IMR-90 (cell line): ENCODE measurements around the gene TPSB2. TPM values are rescaled to one million over a fixed set of nuclear protein-coding genes. Genes with fewer than 3 reads are reported as not detected.

Source experiments
- ATAC-seq: fragments of 200-7000 bp; cut with Tn5 transposase; 2 replicates; pipeline ENCODE4 v1.9.1; 2020; ENCODE audit warnings: low read depth, mild to moderate bottlenecking, moderate library complexity
- BruUV-seq: library from RNA; stranded (reverse); fragments of 400-500 nt; replicated peaks from 2 replicates; lab custom pipeline; 2021; lab: Mats Ljungman, UMichigan
- CTCF ChIA-PET: fragments of 300-600 bp; formaldehyde crosslinking; extraction: SDS; loops from one replicate; lab custom pipeline; 2021; ENCODE audit warnings: antibody characterized with exemption; lab: Yijun Ruan, JAX
- POLR2A ChIA-PET: fragments of 300-600 bp; sonication (Branson Sonifier 250); formaldehyde crosslinking; loops from one replicate; lab custom pipeline; 2022; ENCODE audit warnings: antibody characterized with exemption; ENCODE audit not compliant: unreplicated experiment; lab: Charles Lee
- DNase-seq: peaks from one replicate; pipeline ENCODE4 v3.0.0; 2013
- H2AFZ ChIP-seq: replicated peaks from 2 replicates; pipeline ENCODE3; 2013; ENCODE audit warnings: low read length, mild to moderate bottlenecking; ENCODE audit not compliant: poor library complexity
- H2AK5ac ChIP-seq: 2 replicates; pipeline ENCODE4 v1.6.1; 2013; ENCODE audit warnings: low read depth, low read length, inconsistent platforms
- H2AK9ac ChIP-seq: replicated peaks from 2 replicates; pipeline ENCODE3; 2013; ENCODE audit warnings: mild to moderate bottlenecking, low read depth, low read length, moderate library complexity; ENCODE audit not compliant: poor library complexity
- H2BK120ac ChIP-seq: 2 replicates; pipeline ENCODE4 v1.6.1; 2013; ENCODE audit warnings: low read depth, low read length, inconsistent platforms
- H2BK15ac ChIP-seq: 3 replicates; pipeline ENCODE4 v1.6.1; 2013; ENCODE audit warnings: low read depth, low read length, inconsistent platforms
- H2BK20ac ChIP-seq: 2 replicates; pipeline ENCODE4 v1.6.1; 2013; ENCODE audit warnings: low read depth, mild to moderate bottlenecking, inconsistent platforms, low read length, moderate library complexity
- H2BK5ac ChIP-seq: 2 replicates; pipeline ENCODE4 v1.6.1; 2013; ENCODE audit warnings: mild to moderate bottlenecking, low read depth, low read length, inconsistent platforms; ENCODE audit not compliant: poor library complexity, severe bottlenecking
- H3K14ac ChIP-seq: replicated peaks from 2 replicates; pipeline ENCODE4 v1.6.1; 2013; ENCODE audit warnings: low read depth, low read length, inconsistent platforms
- H3K18ac ChIP-seq: 2 replicates; pipeline ENCODE4 v1.6.1; 2013; ENCODE audit warnings: low read depth, low read length, control low read depth
- H3K23ac ChIP-seq: 2 replicates; pipeline ENCODE4 v1.6.1; 2013; ENCODE audit warnings: low read depth, low read length, inconsistent platforms
- H3K27ac ChIP-seq: 2 replicates; pipeline ENCODE4 v1.5.1; 2013; ENCODE audit warnings: mild to moderate bottlenecking, control low read depth, low read length; ENCODE audit not compliant: insufficient read depth
- H3K27me3 ChIP-seq: 2 replicates; pipeline ENCODE4 v1.6.1; 2013; ENCODE audit warnings: low read length; ENCODE audit not compliant: control insufficient read depth, insufficient read depth
- H3K36me3 ChIP-seq: 2 replicates; pipeline ENCODE4 v1.6.1; 2013; ENCODE audit warnings: low read length, mixed read lengths; ENCODE audit not compliant: control insufficient read depth, insufficient read depth
- H3K4ac ChIP-seq: 2 replicates; pipeline ENCODE4 v1.6.1; 2013; ENCODE audit warnings: low read depth, low read length, inconsistent platforms
- H3K4me1 ChIP-seq: 2 replicates; pipeline ENCODE4 v1.6.1; 2013; ENCODE audit warnings: low read length, mixed read lengths; ENCODE audit not compliant: control insufficient read depth, insufficient read depth
- H3K4me2 ChIP-seq: 2 replicates; pipeline ENCODE4 v1.6.1; 2013; ENCODE audit warnings: low read depth, mild to moderate bottlenecking, control low read depth, low read length, moderate library complexity
- H3K4me3 ChIP-seq: 2 replicates; pipeline ENCODE4 v1.5.1; 2013; ENCODE audit warnings: low read depth, mild to moderate bottlenecking, control low read depth, low read length, moderate library complexity; ENCODE audit not compliant: insufficient read depth
- H3K56ac ChIP-seq: 2 replicates; pipeline ENCODE4 v1.6.1; 2013; ENCODE audit warnings: low read length, inconsistent platforms; ENCODE audit not compliant: insufficient read depth; ENCODE audit errors: extremely low read depth
- H3K79me1 ChIP-seq, 2 experiments: 2 replicates each; pipeline ENCODE4 v1.6.1; 2013; ENCODE audit warnings: low read length in 2 of 2, inconsistent platforms in 1 of 2, low read depth in 1 of 2
- H3K9ac ChIP-seq: 2 replicates; pipeline ENCODE4 v1.6.1; 2013; ENCODE audit warnings: low read depth, low read length, control low read depth
- H3K9me1 ChIP-seq: 2 replicates; pipeline ENCODE4 v1.6.1; 2013; ENCODE audit warnings: low read length, inconsistent platforms; ENCODE audit not compliant: insufficient read depth
- H3K9me3 ChIP-seq: 2 replicates; pipeline ENCODE4 v1.6.1; 2013; ENCODE audit warnings: low read length; ENCODE audit not compliant: control insufficient read depth, insufficient read depth
- H4K20me1 ChIP-seq: 2 replicates; pipeline ENCODE4 v1.6.1; 2013; ENCODE audit warnings: low read length, inconsistent platforms; ENCODE audit not compliant: insufficient read depth
- H4K5ac ChIP-seq: 2 replicates; pipeline ENCODE4 v1.6.1; 2013; ENCODE audit warnings: mild to moderate bottlenecking, low read depth, low read length, control low read depth
- H4K8ac ChIP-seq, 2 experiments: 2 replicates each; pipeline ENCODE4 v1.6.1; 2013; ENCODE audit warnings: low read depth in 2 of 2, low read length in 2 of 2, control low read depth in 1 of 2, inconsistent platforms in 1 of 2
- H4K91ac ChIP-seq: 2 replicates; pipeline ENCODE4 v1.6.1; 2013; ENCODE audit warnings: low read depth, low read length, inconsistent platforms; ENCODE audit not compliant: insufficient read depth
- BHLHE40 ChIP-seq: fragments of 150-350 bp; IDR thresholded peaks from 2 replicates; pipeline ENCODE4 v1.6.1; 2016; ENCODE audit warnings: mild to moderate bottlenecking, low read depth, low read length
- CEBPB ChIP-seq: IDR thresholded peaks from 2 replicates; pipeline ENCODE4 v1.6.1; 2012; ENCODE audit warnings: low read depth, low read length, improper control_type of control experiment
- CHD1 ChIP-seq: IDR thresholded peaks from 2 replicates; pipeline ENCODE4 v1.6.1; 2012; ENCODE audit warnings: low read depth, low read length, improper control_type of control experiment
- CTCF ChIP-seq: conservative IDR thresholded peaks from 2 replicates; pipeline ENCODE4 v1.5.1; 2012; ENCODE audit warnings: mild to moderate bottlenecking, low read depth, low read length, improper control_type of control experiment
- ELK1 ChIP-seq: fragments of 150-350 bp; IDR thresholded peaks from 2 replicates; pipeline ENCODE4 v1.6.1; 2016; ENCODE audit warnings: low read depth, mild to moderate bottlenecking, low read length, moderate library complexity, borderline replicate concordance
- FOS ChIP-seq: fragments of 150-350 bp; IDR thresholded peaks from 2 replicates; pipeline ENCODE4 v1.6.1; 2016; ENCODE audit warnings: low read depth, low read length
- MAFK ChIP-seq: IDR thresholded peaks from 2 replicates; pipeline ENCODE4 v1.6.1; 2012; ENCODE audit warnings: low read depth, low read length, improper control_type of control experiment
- MAZ ChIP-seq: IDR thresholded peaks from 2 replicates; pipeline ENCODE4 v1.6.1; 2012; ENCODE audit warnings: low read depth, mild to moderate bottlenecking, low read length, improper control_type of control experiment, moderate library complexity, borderline replicate concordance
- MXI1 ChIP-seq: IDR thresholded peaks from 2 replicates; pipeline ENCODE4 v1.6.1; 2012; ENCODE audit warnings: low read depth, mild to moderate bottlenecking, low read length, moderate library complexity, borderline replicate concordance
- NFE2L2 ChIP-seq: fragments of 150-350 bp; IDR thresholded peaks from 2 replicates; pipeline ENCODE4 v1.6.1; 2016; ENCODE audit warnings: low read depth, mild to moderate bottlenecking, low read length
- POLR2A ChIP-seq: IDR thresholded peaks from 2 replicates; pipeline ENCODE4 v1.6.1; 2012; ENCODE audit warnings: mild to moderate bottlenecking, low read depth, low read length
- RAD21 ChIP-seq: IDR thresholded peaks from 2 replicates; pipeline ENCODE4 v1.6.1; 2012; ENCODE audit warnings: low read length, improper control_type of control experiment
- RCOR1 ChIP-seq: IDR thresholded peaks from 2 replicates; pipeline ENCODE4 v1.6.1; 2012; ENCODE audit warnings: mild to moderate bottlenecking, low read length, improper control_type of control experiment; ENCODE audit not compliant: insufficient replicate concordance
- RFX5 ChIP-seq: IDR thresholded peaks from 2 replicates; pipeline ENCODE4 v1.8.0; 2012; ENCODE audit warnings: low read depth, mild to moderate bottlenecking, low read length, moderate library complexity
- SMC3 ChIP-seq: fragments of 150-350 bp; IDR thresholded peaks from 2 replicates; pipeline ENCODE4 v1.6.1; 2016; ENCODE audit warnings: low read depth, mild to moderate bottlenecking, antibody characterized with exemption, low read length, moderate library complexity
- USF2 ChIP-seq: fragments of 150-350 bp; IDR thresholded peaks from 2 replicates; pipeline ENCODE4 v1.6.1; 2017; ENCODE audit warnings: mild to moderate bottlenecking, antibody characterized with exemption, low read length, low read depth
- WGBS, 2 experiments: methylation state at CpG; one replicate each; pipeline versions ENCODE4 v1.1.5 to v1.1.7; 2013; ENCODE audit warnings: missing lambda C conversion rate in 2 of 2; ENCODE audit not compliant: insufficient read length in 1 of 2; ENCODE audit errors: extremely low coverage in 2 of 2; 5-methylcytosine and 5-hydroxymethylcytosine counted together
- dilution Hi-C: fragments of 300-500 bp; cut with HindIII; formaldehyde crosslinking; loops from one replicate; pipeline ENCODE4 v1.14.3; 2018; ENCODE audit warnings: low sequenced_read_pairs; ENCODE audit not compliant: unreplicated experiment
- in situ Hi-C: fragments of 300-500 bp; cut with MboI; formaldehyde crosslinking; loops from 3 replicates; pipeline ENCODE4 v1.14.3; 2019; ENCODE audit warnings: low sequenced_read_pairs, inconsistent platforms, mixed read lengths
- intact Hi-C: fragments of 100-400 bp; cut with micrococcal nuclease; formaldehyde crosslinking; loops from 2 replicates; pipeline ENCODE4 v1.10.0; 2022
- polyA plus RNA-seq, 3 experiments: library from polyadenylated mRNA; depleted of rRNA; stranded (reverse); fragments of >200 nt; gene quantifications; 2 replicates each; pipeline ENCODE4 v1.2.3, GENCODE V29; 2012; ENCODE audit warnings: low replicate concordance in 1 of 3
- total RNA-seq: library from RNA; depleted of rRNA; stranded (reverse); fragments of >200 nt; gene quantifications from 2 replicates; pipeline ENCODE4 v1.2.3, GENCODE V29; 2012

Gene TPSB2
- total and polyA plus RNA-seq, 2 of the 4 experiments (the other 2 are of a cell fraction), result not detected

- no peaks in the 10 kb centered on the region for H3K27me3 ChIP-seq
- no peaks in the 10 kb centered on the region for H3K9me3 ChIP-seq
- H3K23ac ChIP-seq, result no peak overlapping the region
- no peak overlapping the region for H4K8ac ChIP-seq
- POLR2A ChIA-PET, result no interaction called here
- H3K36me3 ChIP-seq, result no peaks in the 10 kb centered on the region; the same call in 1 of the 2 replicates
- in situ Hi-C loops, result loop anchor here (5.0 kb wide), 1 partner anchor 86 kb away; no protein-coding TSS in a partner anchor
- ATAC-seq (no peak), DNase-seq (no peak)
- H3K56ac ChIP-seq, result no peak overlapping the region
- H4K91ac ChIP-seq, result no peak overlapping the region
- no peak overlapping the region for H2AFZ ChIP-seq
- H3K4me2 ChIP-seq, result no peak overlapping the region
- no peak overlapping the region for H2BK20ac ChIP-seq
- H3K4me3 ChIP-seq, result no peak overlapping the region
- no peak overlapping the region for H3K14ac ChIP-seq
- H2BK120ac ChIP-seq, result no peak overlapping the region
- H2BK5ac ChIP-seq, result no peak overlapping the region
- peaks cover 5% of the 10 kb centered on the region for H4K20me1 ChIP-seq
- TF ChIP-seq MXI1 (no peak), MAFK (no peak), SMC3 (no peak), CHD1 (no peak), FOS (no peak), BHLHE40 (no peak), USF2 (no peak), POLR2A (no peak), MAZ (no peak), ELK1 (no peak), RFX5 (no peak), RAD21 (no peak), CTCF (no peak), RCOR1 (no peak), CEBPB (no peak), NFE2L2 (no peak)
- dilution Hi-C loops, result no loop called here
- WGBS, 2 experiments, result 82% methylated on average over 8 of the region's 18 CpGs; no CpG with 5 or more reads in 1 of the 2 experiments
- H2BK15ac ChIP-seq, result no peak overlapping the region
- H2AK9ac ChIP-seq, result no peak overlapping the region
- intact Hi-C loops, result no loop called here
- no peak overlapping the region for H4K5ac ChIP-seq
- CTCF ChIA-PET, result no interaction called here
- H3K4ac ChIP-seq, result no peak overlapping the region
- no peak overlapping the region for H2AK5ac ChIP-seq
- BruUV-seq, result no TSS peak
- no peaks in the 10 kb centered on the region for H3K79me1 ChIP-seq
- no peak overlapping the region for H3K18ac ChIP-seq
- H3K27ac ChIP-seq, result no peak overlapping the region
- no peaks in the 10 kb centered on the region for H3K9me1 ChIP-seq
- H3K9ac ChIP-seq, result no peak overlapping the region
- H3K4me1 ChIP-seq, result no peaks in the 10 kb centered on the region
Observed at GRCh38 chr16:1198194-1198593, 31.8 kb downstream of the TPSB2 start.
